ENCODE measurements around the gene ADGRG1.

DNA sequence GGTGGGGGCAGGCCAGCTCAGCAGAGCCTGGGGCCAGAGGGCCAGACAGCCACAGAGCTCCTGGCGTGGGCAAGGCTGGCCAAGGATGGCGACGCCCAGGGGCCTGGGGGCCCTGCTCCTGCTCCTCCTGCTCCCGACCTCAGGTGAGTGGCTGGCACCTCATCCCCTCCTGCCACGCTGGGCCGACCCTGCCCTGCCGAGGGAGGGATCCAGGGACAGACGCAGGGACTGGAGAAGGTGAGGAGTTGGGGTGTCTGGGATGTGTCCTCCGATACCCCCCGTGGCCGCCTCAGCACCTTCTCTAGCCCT lies 39.8 kb downstream of the ADGRG1 start, which contains the start of gene ADGRG3:
- TF ChIP-seq, protein P1, sequence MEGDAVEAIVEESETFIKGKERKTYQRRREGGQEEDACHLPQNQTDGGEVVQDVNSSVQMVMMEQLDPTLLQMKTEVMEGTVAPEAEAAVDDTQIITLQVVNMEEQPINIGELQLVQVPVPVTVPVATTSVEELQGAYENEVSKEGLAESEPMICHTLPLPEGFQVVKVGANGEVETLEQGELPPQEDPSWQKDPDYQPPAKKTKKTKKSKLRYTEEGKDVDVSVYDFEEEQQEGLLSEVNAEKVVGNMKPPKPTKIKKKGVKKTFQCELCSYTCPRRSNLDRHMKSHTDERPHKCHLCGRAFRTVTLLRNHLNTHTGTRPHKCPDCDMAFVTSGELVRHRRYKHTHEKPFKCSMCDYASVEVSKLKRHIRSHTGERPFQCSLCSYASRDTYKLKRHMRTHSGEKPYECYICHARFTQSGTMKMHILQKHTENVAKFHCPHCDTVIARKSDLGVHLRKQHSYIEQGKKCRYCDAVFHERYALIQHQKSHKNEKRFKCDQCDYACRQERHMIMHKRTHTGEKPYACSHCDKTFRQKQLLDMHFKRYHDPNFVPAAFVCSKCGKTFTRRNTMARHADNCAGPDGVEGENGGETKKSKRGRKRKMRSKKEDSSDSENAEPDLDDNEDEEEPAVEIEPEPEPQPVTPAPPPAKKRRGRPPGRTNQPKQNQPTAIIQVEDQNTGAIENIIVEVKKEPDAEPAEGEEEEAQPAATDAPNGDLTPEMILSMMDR (IDR thresholded peaks at IDR 0.05; ENCODE audit: insufficient read depth, low read depth, low read length) = no peak
- no peak for TF ChIP-seq EZH2 (IDR thresholded peaks at IDR 0.05; ENCODE audit: insufficient read depth, low read length)
